Measurements from ENCODE around the gene SLC9A9. TPM values are rescaled to one million over a fixed set of nuclear protein-coding genes. Genes with fewer than 3 reads are reported as not detected.

Gene SLC9A9
- total RNA-seq, 4 donors from 2014 or later = 1.1 to 15.9 (median 9.7) TPM

- Histone ChIP-seq H3K9me3 (no peaks in the 10 kb centered on the region), H3K4me1 (no peaks in the 10 kb centered on the region), H3K4me3 (no peak overlapping the region), H3K27ac (no peak overlapping the region), H3K27me3 (no peaks in the 10 kb centered on the region), H3K36me3 (no peaks in the 10 kb centered on the region)
- DNase-seq = no peak
- in situ Hi-C loops (cut with MboI; ENCODE audit: low pct_ligation_motif_present in 1 of 4, low pct_unique_long_range_greater_than_20kb in 1 of 4, low sequenced_read_pairs in 3 of 4) (no loop called here), intact Hi-C loops (cut with DNase I; ENCODE audit: low total_unique reads) (no loop called here)
- 91% methylated on average over 2 of the region's 2 CpGs; no CpG with 5 or more reads in 1 of the 2 donors for WGBS, 2 donors (ENCODE audit: low coverage in 1 of 2)
- TF ChIP-seq POLR2A (IDR thresholded peaks at IDR 0.05) (no peak), EP300 (IDR thresholded peaks at IDR 0.05; ENCODE audit: low read depth) (no peak), POLR2AphosphoS5 (IDR thresholded peaks at IDR 0.05) (no peak), CTCF (IDR thresholded peaks at IDR 0.05) (no peak)
Measured at GRCh38 chr3:143888846-143889245, 40.6 kb upstream of the SLC9A9 start.

DNA sequence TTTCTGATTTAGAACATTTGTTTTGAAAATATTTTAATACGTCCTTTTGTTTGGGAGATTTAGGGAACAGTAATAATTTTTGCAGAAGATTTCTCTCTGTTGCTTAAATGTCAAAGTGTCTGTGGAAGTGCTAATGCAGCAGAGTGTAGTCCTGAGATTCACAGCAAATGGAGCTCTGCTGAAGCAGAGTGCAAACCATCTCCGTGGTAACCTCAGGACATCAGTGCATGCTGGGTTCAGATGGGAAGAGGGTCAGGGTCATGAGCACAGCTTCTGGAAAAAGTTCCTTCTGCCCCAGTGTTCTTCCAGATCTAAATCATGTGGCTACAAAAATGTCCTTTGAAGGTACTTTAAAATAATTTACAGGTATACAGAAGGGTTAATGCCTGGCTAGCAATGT, 39.9 kb upstream of the SLC9A9 start:
- TF ChIP-seq POLR2A (IDR thresholded peaks at IDR 0.05) = no peak
- TF ChIP-seq EP300 (IDR thresholded peaks at IDR 0.05; ENCODE audit: low read depth) = no peak
- TF ChIP-seq CTCF (IDR thresholded peaks at IDR 0.05) = no peak
- TF ChIP-seq POLR2AphosphoS5 (IDR thresholded peaks at IDR 0.05) = no peak
- intact Hi-C loops (cut with DNase I; ENCODE audit: low total_unique reads) = no loop called here
- no peak overlapping the region for H3K4me3 ChIP-seq
- no peaks in the 10 kb centered on the region for H3K4me1 ChIP-seq
- 65 to 72% methylated on average over 2 of the region's 2 CpGs for WGBS, 2 donors (ENCODE audit: low coverage in 1 of 2)
- no peaks in the 10 kb centered on the region for H3K36me3 ChIP-seq
- H3K9me3 ChIP-seq = no peaks in the 10 kb centered on the region
- no peaks in the 10 kb centered on the region for H3K27me3 ChIP-seq
- DNase-seq = no peak
- H3K27ac ChIP-seq = no peak overlapping the region
- in situ Hi-C loops (cut with MboI; ENCODE audit: low pct_ligation_motif_present in 1 of 4, low pct_unique_long_range_greater_than_20kb in 1 of 4, low sequenced_read_pairs in 3 of 4) = no loop called here

DNA sequence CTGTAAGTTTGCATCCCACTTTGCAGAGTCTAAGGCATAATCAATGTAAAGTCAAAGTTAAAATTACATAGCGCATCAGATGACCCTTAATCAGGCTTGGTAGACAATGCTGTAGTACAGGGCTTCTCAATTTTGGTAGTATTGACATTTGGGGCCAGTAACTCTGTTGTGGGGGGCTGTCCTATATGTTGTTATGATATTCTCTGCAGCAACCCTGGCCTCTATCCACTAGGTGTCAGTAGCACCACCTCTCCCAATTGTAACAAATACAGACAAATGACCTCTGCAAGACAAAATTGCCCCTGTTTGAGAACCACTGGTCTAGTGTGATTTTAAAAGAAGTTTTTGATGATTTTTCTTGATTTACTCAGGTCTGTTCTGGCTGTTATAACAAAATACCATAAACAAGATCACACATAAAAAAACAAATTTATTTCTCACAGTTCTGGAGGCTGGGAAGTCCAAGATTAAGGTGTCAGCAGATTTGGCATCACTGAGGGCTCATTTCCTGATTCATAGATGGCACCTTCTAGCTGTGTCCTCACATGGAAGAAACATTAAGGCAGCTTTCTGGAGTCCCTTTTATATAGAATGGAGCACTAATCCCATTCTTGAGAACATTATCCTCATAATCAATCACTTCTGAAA, 37.6 kb upstream of the SLC9A9 start:
- in situ Hi-C loops (cut with MboI; ENCODE audit: low pct_ligation_motif_present in 1 of 4, low pct_unique_long_range_greater_than_20kb in 1 of 4, low sequenced_read_pairs in 3 of 4) (no loop called here), intact Hi-C loops (cut with DNase I; ENCODE audit: low total_unique reads) (no loop called here)
- 97 to 100% methylated on average over 1 of the region's 1 CpG for WGBS, 2 donors (ENCODE audit: low coverage in 1 of 2)
- Histone ChIP-seq H3K36me3 (no peaks in the 10 kb centered on the region), H3K27me3 (no peaks in the 10 kb centered on the region), H3K27ac (no peak overlapping the region), H3K9me3 (no peaks in the 10 kb centered on the region), H3K4me1 (no peaks in the 10 kb centered on the region), H3K4me3 (no peak overlapping the region)
- TF ChIP-seq EP300 (IDR thresholded peaks at IDR 0.05; ENCODE audit: low read depth) (no peak), CTCF (IDR thresholded peaks at IDR 0.05) (peak; percentile 43 to 59 (median 51)), POLR2A (IDR thresholded peaks at IDR 0.05) (no peak), POLR2AphosphoS5 (IDR thresholded peaks at IDR 0.05) (no peak)
- DNase-seq = no peak

DNA sequence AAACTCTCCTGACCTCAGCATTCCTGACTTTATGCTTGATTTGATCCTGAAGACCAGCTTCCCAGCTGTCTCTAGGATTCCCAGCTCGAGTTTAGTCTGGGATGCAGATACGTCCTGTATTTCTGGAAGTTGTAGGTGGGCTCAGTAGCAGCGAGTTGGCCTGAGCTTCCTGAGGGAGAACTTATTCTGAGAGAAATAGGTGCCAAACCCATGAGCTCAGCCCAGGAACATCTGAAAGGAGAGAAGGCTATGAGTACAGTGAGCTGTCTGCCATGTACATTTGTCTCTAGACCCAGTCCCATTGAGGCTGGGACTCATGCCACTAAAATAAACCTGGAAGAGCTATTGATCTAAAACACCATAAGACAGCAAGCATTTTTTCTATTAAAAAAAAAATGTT, 36.6 kb upstream of the SLC9A9 start:
- DNase-seq = no peak
- H3K4me3 ChIP-seq = no peak overlapping the region
- no peak overlapping the region for H3K27ac ChIP-seq
- TF ChIP-seq POLR2A (IDR thresholded peaks at IDR 0.05) = no peak
- WGBS, 2 donors (ENCODE audit: low coverage in 1 of 2) = 69% methylated on average over 3 of the region's 3 CpGs; no CpG with 5 or more reads in 1 of the 2 donors
- in situ Hi-C loops (cut with MboI; ENCODE audit: low pct_ligation_motif_present in 1 of 4, low pct_unique_long_range_greater_than_20kb in 1 of 4, low sequenced_read_pairs in 3 of 4) = no loop called here
- H3K36me3 ChIP-seq = no peaks in the 10 kb centered on the region
- intact Hi-C loops (cut with DNase I; ENCODE audit: low total_unique reads) = no loop called here
- H3K9me3 ChIP-seq = no peaks in the 10 kb centered on the region
- H3K4me1 ChIP-seq = no peaks in the 10 kb centered on the region
- H3K27me3 ChIP-seq = no peaks in the 10 kb centered on the region

GRCh38 chr3:143883151-143883550, 34.9 kb upstream of the SLC9A9 start:
- intact Hi-C loops (cut with DNase I; ENCODE audit: low total_unique reads) = no loop called here

More at GRCh38 chr3:143883151-143883550, 34.9 kb upstream of the SLC9A9 start:
- TF ChIP-seq POLR2A (IDR thresholded peaks at IDR 0.05) (no peak), CTCF (IDR thresholded peaks at IDR 0.05) (no peak), POLR2AphosphoS5 (IDR thresholded peaks at IDR 0.05) (no peak), EP300 (IDR thresholded peaks at IDR 0.05; ENCODE audit: low read depth) (no peak)
- H3K27ac ChIP-seq = no peak overlapping the region
- H3K36me3 ChIP-seq = no peaks in the 10 kb centered on the region
- H3K9me3 ChIP-seq = no peaks in the 10 kb centered on the region
- in situ Hi-C loops (cut with MboI; ENCODE audit: low pct_ligation_motif_present in 1 of 4, low pct_unique_long_range_greater_than_20kb in 1 of 4, low sequenced_read_pairs in 3 of 4) = no loop called here
- no peak for DNase-seq
- H3K4me3 ChIP-seq = no peak overlapping the region
- H3K27me3 ChIP-seq = no peaks in the 10 kb centered on the region
- H3K4me1 ChIP-seq = no peaks in the 10 kb centered on the region
- WGBS, 2 donors (ENCODE audit: low coverage in 1 of 2) = 72 to 82% methylated on average over 3 of the region's 3 CpGs

Data from transverse colon (tissue), 4 donors.